Measurements from ENCODE around the gene ANXA2R. TPM values are rescaled to one million over a fixed set of nuclear protein-coding genes. Genes with fewer than 3 reads are reported as not detected.

The ANXA2R gene
- total and polyA plus RNA-seq, 9 of the 15 experiments (the other 6 are each of a cell fraction or from before 2014, with no cell fraction given) = 2.1 to 4.8 (median 3.4) TPM

DNA sequence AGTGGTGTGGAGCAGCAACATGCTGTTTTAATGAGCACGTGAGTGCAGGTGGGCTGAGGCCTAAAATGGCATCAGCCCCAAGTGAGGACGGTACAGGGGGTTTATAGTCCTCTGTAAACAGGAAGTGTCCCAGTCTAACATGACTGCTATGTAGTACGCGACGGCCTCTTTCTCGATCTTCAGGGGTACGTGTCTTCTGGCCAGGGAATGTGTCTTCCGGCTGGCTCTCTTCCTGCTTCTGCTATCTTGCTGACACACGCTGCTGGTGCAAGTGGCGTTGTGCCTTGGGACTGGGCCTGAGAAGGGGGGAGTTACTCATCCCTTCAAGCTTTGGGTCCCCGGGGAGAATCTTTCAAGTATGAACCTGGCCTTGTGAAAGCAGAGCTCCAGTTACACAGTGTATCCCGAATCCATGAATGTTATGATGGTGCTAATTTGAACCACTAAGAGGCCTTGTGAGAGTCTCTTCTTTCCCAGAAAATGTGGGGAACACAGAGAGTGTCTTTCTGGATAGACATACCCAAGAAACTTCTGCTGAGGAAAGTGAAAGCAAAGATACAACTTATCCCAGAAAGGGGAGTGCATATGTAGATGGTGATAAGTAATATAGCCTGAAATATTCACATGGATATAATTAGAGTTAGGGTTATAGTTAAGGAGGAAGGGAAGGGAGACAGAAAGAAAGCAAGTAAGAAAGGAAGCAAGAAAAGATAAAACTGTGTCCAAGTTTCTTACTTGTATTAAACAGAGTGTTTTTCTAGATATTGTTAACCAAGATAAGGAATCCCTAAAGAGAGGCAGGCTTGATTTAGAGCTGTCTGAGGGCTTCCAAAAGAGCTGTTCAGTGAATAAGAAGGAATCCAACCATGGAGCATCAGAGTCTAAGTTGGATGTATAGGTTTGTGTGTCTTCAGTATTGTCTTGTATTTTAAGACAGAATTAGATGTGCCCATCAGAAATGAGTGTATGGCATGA lies 35.5 kb upstream of the ANXA2R start (continued):
- TF ChIP-seq NEUROD1 (IDR thresholded peaks at IDR 0.05; ENCODE audit: borderline replicate concordance, low read depth, low read length, partially characterized antibody) (no peak), ZNF3 (CRISPR knock-in tag; IDR thresholded peaks at IDR 0.05) (no peak), ZNF316 (IDR thresholded peaks at IDR 0.05) (peak; percentile 79), KHSRP (IDR thresholded peaks at IDR 0.05) (no peak), FOXJ3 (CRISPR knock-in tag; IDR thresholded peaks at IDR 0.05) (no peak), SUPT5H (IDR thresholded peaks at IDR 0.05) (peak; percentile 70)
- TF ChIP-seq, protein P1, sequence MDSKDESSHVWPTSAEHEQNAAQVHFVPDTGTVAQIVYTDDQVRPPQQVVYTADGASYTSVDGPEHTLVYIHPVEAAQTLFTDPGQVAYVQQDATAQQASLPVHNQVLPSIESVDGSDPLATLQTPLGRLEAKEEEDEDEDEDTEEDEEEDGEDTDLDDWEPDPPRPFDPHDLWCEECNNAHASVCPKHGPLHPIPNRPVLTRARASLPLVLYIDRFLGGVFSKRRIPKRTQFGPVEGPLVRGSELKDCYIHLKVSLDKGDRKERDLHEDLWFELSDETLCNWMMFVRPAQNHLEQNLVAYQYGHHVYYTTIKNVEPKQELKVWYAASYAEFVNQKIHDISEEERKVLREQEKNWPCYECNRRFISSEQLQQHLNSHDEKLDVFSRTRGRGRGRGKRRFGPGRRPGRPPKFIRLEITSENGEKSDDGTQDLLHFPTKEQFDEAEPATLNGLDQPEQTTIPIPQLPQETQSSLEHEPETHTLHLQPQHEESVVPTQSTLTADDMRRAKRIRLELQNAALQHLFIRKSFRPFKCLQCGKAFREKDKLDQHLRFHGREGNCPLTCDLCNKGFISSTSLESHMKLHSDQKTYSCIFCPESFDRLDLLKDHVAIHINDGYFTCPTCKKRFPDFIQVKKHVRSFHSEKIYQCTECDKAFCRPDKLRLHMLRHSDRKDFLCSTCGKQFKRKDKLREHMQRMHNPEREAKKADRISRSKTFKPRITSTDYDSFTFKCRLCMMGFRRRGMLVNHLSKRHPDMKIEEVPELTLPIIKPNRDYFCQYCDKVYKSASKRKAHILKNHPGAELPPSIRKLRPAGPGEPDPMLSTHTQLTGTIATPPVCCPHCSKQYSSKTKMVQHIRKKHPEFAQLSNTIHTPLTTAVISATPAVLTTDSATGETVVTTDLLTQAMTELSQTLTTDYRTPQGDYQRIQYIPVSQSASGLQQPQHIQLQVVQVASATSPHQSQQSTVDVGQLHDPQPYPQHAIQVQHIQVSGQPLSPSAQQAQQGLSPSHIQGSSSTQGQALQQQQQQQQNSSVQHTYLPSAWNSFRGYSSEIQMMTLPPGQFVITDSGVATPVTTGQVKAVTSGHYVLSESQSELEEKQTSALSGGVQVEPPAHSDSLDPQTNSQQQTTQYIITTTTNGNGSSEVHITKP (IDR thresholded peaks at IDR 0.05; ENCODE audit: partially characterized antibody) = peak; percentile 59
- TF ChIP-seq, protein P2, sequence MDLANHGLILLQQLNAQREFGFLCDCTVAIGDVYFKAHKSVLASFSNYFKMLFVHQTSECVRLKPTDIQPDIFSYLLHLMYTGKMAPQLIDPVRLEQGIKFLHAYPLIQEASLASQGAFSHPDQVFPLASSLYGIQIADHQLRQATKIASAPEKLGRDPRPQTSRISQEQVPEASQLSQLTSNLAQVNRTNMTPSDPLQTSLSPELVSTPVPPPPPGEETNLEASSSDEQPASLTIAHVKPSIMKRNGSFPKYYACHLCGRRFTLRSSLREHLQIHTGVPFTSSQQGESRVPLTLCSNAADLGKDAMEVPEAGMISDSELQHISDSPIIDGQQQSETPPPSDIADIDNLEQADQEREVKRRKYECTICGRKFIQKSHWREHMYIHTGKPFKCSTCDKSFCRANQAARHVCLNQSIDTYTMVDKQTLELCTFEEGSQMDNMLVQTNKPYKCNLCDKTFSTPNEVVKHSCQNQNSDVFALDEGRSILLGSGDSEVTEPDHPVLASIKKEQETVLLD (IDR thresholded peaks at IDR 0.05) = no peak; the same call in 1 of the 2 replicates
- TF ChIP-seq, protein P3, sequence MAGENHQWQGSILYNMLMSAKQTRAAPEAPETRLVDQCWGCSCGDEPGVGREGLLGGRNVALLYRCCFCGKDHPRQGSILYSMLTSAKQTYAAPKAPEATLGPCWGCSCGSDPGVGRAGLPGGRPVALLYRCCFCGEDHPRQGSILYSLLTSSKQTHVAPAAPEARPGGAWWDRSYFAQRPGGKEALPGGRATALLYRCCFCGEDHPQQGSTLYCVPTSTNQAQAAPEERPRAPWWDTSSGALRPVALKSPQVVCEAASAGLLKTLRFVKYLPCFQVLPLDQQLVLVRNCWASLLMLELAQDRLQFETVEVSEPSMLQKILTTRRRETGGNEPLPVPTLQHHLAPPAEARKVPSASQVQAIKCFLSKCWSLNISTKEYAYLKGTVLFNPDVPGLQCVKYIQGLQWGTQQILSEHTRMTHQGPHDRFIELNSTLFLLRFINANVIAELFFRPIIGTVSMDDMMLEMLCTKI (IDR thresholded peaks at IDR 0.05; ENCODE audit: partially characterized antibody) = no peak
- TF ChIP-seq, protein P4, sequence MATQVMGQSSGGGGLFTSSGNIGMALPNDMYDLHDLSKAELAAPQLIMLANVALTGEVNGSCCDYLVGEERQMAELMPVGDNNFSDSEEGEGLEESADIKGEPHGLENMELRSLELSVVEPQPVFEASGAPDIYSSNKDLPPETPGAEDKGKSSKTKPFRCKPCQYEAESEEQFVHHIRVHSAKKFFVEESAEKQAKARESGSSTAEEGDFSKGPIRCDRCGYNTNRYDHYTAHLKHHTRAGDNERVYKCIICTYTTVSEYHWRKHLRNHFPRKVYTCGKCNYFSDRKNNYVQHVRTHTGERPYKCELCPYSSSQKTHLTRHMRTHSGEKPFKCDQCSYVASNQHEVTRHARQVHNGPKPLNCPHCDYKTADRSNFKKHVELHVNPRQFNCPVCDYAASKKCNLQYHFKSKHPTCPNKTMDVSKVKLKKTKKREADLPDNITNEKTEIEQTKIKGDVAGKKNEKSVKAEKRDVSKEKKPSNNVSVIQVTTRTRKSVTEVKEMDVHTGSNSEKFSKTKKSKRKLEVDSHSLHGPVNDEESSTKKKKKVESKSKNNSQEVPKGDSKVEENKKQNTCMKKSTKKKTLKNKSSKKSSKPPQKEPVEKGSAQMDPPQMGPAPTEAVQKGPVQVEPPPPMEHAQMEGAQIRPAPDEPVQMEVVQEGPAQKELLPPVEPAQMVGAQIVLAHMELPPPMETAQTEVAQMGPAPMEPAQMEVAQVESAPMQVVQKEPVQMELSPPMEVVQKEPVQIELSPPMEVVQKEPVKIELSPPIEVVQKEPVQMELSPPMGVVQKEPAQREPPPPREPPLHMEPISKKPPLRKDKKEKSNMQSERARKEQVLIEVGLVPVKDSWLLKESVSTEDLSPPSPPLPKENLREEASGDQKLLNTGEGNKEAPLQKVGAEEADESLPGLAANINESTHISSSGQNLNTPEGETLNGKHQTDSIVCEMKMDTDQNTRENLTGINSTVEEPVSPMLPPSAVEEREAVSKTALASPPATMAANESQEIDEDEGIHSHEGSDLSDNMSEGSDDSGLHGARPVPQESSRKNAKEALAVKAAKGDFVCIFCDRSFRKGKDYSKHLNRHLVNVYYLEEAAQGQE (IDR thresholded peaks at IDR 0.05; ENCODE audit: borderline replicate concordance) = peak; percentile 15; the same call in 1 of the 2 replicates
- TF ChIP-seq, protein P4 (CRISPR knock-in tag; IDR thresholded peaks at IDR 0.05; ENCODE audit: low read depth) = no peak; the same call in 1 of the 2 replicates

Data from K562 (cell line).